ENCODE data around the gene SOX5.
"Not testable (repeated sequence)": the region's sequence is repeated elsewhere in the genome, so short reads cannot be mapped to it uniquely, and the experiment has no call there.

SOX5 gene

DNA sequence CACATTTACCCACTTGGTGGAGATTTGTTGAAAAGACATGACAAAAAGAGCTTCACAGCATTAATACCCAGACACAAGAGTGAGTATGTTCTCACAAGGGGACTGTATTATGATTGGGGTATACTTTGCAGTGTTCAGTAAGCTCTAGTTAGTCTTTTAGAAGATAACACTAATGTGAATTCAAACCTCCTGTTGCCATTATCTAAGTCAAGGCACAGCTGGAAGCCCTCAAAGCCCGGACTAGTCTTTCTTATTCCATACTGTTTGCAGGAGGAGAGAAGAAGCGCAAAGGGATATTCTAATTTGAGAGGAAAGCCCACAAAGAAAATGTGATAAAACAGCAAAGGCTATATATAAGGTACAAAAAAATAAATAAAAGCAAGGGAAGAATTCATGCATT lies 445.9 kb downstream of the SOX5 start:
- TF ChIP-seq, protein P1, sequence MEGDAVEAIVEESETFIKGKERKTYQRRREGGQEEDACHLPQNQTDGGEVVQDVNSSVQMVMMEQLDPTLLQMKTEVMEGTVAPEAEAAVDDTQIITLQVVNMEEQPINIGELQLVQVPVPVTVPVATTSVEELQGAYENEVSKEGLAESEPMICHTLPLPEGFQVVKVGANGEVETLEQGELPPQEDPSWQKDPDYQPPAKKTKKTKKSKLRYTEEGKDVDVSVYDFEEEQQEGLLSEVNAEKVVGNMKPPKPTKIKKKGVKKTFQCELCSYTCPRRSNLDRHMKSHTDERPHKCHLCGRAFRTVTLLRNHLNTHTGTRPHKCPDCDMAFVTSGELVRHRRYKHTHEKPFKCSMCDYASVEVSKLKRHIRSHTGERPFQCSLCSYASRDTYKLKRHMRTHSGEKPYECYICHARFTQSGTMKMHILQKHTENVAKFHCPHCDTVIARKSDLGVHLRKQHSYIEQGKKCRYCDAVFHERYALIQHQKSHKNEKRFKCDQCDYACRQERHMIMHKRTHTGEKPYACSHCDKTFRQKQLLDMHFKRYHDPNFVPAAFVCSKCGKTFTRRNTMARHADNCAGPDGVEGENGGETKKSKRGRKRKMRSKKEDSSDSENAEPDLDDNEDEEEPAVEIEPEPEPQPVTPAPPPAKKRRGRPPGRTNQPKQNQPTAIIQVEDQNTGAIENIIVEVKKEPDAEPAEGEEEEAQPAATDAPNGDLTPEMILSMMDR (IDR thresholded peaks at IDR 0.05; ENCODE audit: low read depth, low read length): no peak
- DNase-seq (ENCODE audit: extremely low read depth, low read depth): no peak

- TF ChIP-seq, protein P1 (IDR thresholded peaks at IDR 0.05; ENCODE audit: low read depth, low read length): no peak
- DNase-seq (ENCODE audit: extremely low read depth, low read depth): no peak
Measured at GRCh38 chr12:23502259-23502658, 447.2 kb downstream of the SOX5 start.

DNA sequence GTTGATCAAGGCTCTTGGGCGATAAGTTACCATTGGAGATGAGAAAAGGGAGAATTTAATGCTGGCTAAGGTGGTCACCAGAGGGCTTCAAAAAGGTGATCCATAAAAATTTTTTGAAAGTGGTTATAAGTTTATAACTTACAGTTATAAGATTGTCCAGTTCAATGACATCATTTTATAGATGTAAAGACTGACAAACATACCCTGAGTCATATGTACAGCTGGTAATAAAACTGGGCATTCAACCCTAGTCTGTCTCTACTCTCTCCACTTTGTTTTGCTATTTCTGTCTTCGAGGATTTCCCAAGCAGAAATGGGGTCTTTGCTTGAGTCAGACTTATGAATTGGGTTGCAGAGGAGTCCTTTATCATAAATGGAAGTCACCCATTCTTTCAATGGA lies 454.0 kb downstream of the SOX5 start:
- DNase-seq (ENCODE audit: extremely low read depth, low read depth): no peak

GRCh38 chr12:23493672-23494071 lies 455.8 kb downstream of the SOX5 start:
- TF ChIP-seq, protein P1 (IDR thresholded peaks at IDR 0.05; ENCODE audit: low read depth, low read length): no peak

More for the DNA sequence above, 454.0 kb downstream of the SOX5 start:
- TF ChIP-seq, protein P1 (IDR thresholded peaks at IDR 0.05; ENCODE audit: low read depth, low read length): no peak

GRCh38 chr12:23491029-23491428 lies 458.4 kb downstream of the SOX5 start:
- DNase-seq (ENCODE audit: extremely low read depth, low read depth): not testable (repeated sequence)

More at GRCh38 chr12:23493672-23494071, 455.8 kb downstream of the SOX5 start:
- no peak for DNase-seq (ENCODE audit: extremely low read depth, low read depth)

DNA sequence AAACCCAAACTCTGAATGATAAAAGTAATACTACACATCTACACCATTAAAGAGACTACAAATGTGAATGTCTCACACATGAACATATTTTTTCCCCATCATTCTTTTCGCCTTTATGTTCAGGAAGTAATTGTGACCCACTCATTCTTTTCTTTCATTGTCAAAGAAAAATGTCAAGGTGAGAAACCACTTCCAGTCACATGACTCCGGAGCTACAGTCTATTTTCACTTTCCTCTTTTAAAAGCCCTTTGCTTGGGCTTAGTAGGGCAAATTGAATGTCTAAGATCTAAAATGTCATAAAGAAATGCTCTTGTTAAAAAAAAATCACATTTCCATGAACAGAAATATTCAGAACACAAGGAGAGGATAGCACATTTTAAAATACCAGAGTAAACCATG lies 461.3 kb downstream of the SOX5 start:
- DNase-seq (ENCODE audit: extremely low read depth, low read depth): no peak
- TF ChIP-seq, protein P1 (IDR thresholded peaks at IDR 0.05; ENCODE audit: low read depth, low read length): no peak

DNA sequence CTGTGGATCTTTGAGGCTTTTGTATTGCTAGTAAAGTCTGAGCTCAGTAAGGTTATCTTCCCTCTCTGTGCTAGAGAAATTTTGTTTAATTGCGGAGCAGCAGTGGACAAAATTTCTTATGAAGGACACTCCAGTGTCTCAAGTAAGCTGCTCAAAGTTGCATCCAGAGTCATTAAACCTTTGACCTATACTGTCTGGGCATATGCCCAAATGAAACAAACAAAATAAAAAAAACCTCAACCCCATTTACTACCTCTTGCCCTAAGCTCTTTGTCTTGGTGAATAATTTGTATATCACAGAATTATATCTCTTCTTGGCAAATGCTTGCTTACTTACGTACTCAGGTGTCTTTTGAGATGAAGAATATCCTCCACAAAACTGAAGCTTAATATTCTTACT lies 465.2 kb downstream of the SOX5 start:
- DNase-seq (ENCODE audit: extremely low read depth, low read depth): no peak
- TF ChIP-seq, protein P1 (IDR thresholded peaks at IDR 0.05; ENCODE audit: low read depth, low read length): no peak

- no peak for DNase-seq (ENCODE audit: extremely low read depth, low read depth)
- TF ChIP-seq, protein P1 (IDR thresholded peaks at IDR 0.05; ENCODE audit: low read depth, low read length): no peak
Measured at GRCh38 chr12:23482571-23482970, 466.9 kb downstream of the SOX5 start.

Measured in AG09319 (cell line).